Measurements from ENCODE around the gene SNED1.

- no peak for TF ChIP-seq CTCF (IDR thresholded peaks at IDR 0.05; ENCODE audit: borderline replicate concordance, extremely low read depth, low read length, poor library complexity, severe bottlenecking)
- TF ChIP-seq EZH2 (IDR thresholded peaks at IDR 0.05; ENCODE audit: borderline replicate concordance, low read depth, low read length, severe bottlenecking) = no peak
Observed at GRCh38 chr2:241017228-241017940, 19.0 kb downstream of the SNED1 start.
